Keratinocyte (primary cell): ENCODE data around the gene PAX8. TPM values are rescaled to one million over a fixed set of nuclear protein-coding genes. Genes with fewer than 3 reads are reported as not detected.

ENCODE experiments used
- DNase-seq: peaks from one replicate; pipeline ENCODE4 v3.0.0-alpha.2; 2011; ENCODE audit warnings: low read depth, missing footprints, low spot score
- FAIRE-seq: peaks from 2 replicates; lab custom pipeline; 2011; peaks lifted over from hg19 to GRCh38; lab: Jason Lieb, UNC
- H2AFZ ChIP-seq: 2 replicates; pipeline ENCODE4 v1.6.0; 2012; ENCODE audit warnings: low read length, control low read depth, inconsistent platforms; ENCODE audit not compliant: control insufficient read depth
- H3K27ac ChIP-seq: 2 replicates; pipeline ENCODE4 v1.5.1; 2011; ENCODE audit warnings: low read length; ENCODE audit not compliant: control insufficient read depth, insufficient read depth
- H3K27me3 ChIP-seq: 3 replicates; pipeline ENCODE4 v1.6.0; 2011; ENCODE audit warnings: low read length; ENCODE audit not compliant: control insufficient read depth, insufficient read depth; ENCODE audit errors: extremely low read depth
- H3K36me3 ChIP-seq, 2 experiments: 2 replicates in 1 of 2; 3 replicates in 1 of 2; pipeline ENCODE4 v1.5.1; 2011; ENCODE audit warnings: low read length in 2 of 2, mild to moderate bottlenecking in 1 of 2; ENCODE audit not compliant: control insufficient read depth in 2 of 2, insufficient read depth in 2 of 2; ENCODE audit errors: extremely low read depth in 1 of 2
- H3K4me1 ChIP-seq: 3 replicates; pipeline ENCODE4 v1.5.1; 2011; ENCODE audit warnings: low read length; ENCODE audit not compliant: control insufficient read depth, insufficient read depth; ENCODE audit errors: extremely low read depth
- H3K4me2 ChIP-seq: 3 replicates; pipeline ENCODE4 v1.6.0; 2011; ENCODE audit warnings: low read depth, low read length; ENCODE audit not compliant: control insufficient read depth, insufficient read depth; ENCODE audit errors: extremely low read depth
- H3K4me3 ChIP-seq, 3 experiments: fragments of 200-600 bp in 1 of 3; sonication (generic) in 1 of 3; 2 replicates in 2 of 3; 3 replicates in 1 of 3; pipeline ENCODE4 v1.5.1; 2011 to 2016; ENCODE audit warnings: low read length in 3 of 3, mild to moderate bottlenecking in 3 of 3, control low read depth in 2 of 3, inconsistent platforms in 1 of 3, low read depth in 1 of 3, mixed read lengths in 1 of 3, mixed run types in 1 of 3, moderate library complexity in 1 of 3; ENCODE audit not compliant: control insufficient read depth in 2 of 3, insufficient read depth in 2 of 3; ENCODE audit errors: extremely low read depth in 1 of 3
- H3K79me2 ChIP-seq: 2 replicates; pipeline ENCODE4 v1.6.0; 2012; ENCODE audit warnings: low read length; ENCODE audit not compliant: control insufficient read depth, insufficient read depth
- H3K9ac ChIP-seq: 3 replicates; pipeline ENCODE4 v1.6.0; 2011; ENCODE audit warnings: low read length; ENCODE audit not compliant: control insufficient read depth, insufficient read depth; ENCODE audit errors: extremely low read depth
- H3K9me1 ChIP-seq: 3 replicates; pipeline ENCODE4 v1.6.0; 2011; ENCODE audit warnings: low read length; ENCODE audit not compliant: control insufficient read depth, insufficient read depth; ENCODE audit errors: extremely low read depth
- H3K9me3 ChIP-seq: 2 replicates; pipeline ENCODE4 v1.5.1; 2012; ENCODE audit warnings: low read depth, low read length; ENCODE audit not compliant: control insufficient read depth
- H4K20me1 ChIP-seq: 3 replicates; pipeline ENCODE4 v1.6.0; 2011; ENCODE audit warnings: low read length; ENCODE audit not compliant: control insufficient read depth, insufficient read depth; ENCODE audit errors: extremely low read depth
- EZH2 ChIP-seq: IDR thresholded peaks from one replicate; pipeline ENCODE4 v1.6.1; 2012; ENCODE audit warnings: inconsistent platforms, mild to moderate bottlenecking, low read length, moderate library complexity
- dilution Hi-C: fragments of 300-500 bp; cut with MboI; formaldehyde crosslinking; loops from one replicate; pipeline ENCODE4 v1.7.0; 2020; ENCODE audit warnings: low sequenced_read_pairs; ENCODE audit not compliant: extremely low pct_ligation_motif_present
- polyA plus RNA-seq, 5 experiments: library from polyadenylated mRNA; depleted of rRNA in 3 of 5; stranded (reverse) in 3 of 5; stranded (forward) in 1 of 5; unstranded in 1 of 5; fragments of >200 nt; gene quantifications; 1 replicate in 1 of 5; 2 replicates in 3 of 5; 3 replicates in 1 of 5; pipeline versions ENCODE4 v1.2.1 to v1.2.3, GENCODE V29; 2011 to 2012; ENCODE audit warnings: missing spikeins in 2 of 5, low read depth in 1 of 5, low replicate concordance in 1 of 5
- TF ChIP-seq, protein P1 (sequence below), 3 experiments: IDR thresholded peaks in 1 of 3; conservative IDR thresholded peaks in 1 of 3; optimal IDR thresholded peaks in 1 of 3; 2 replicates in 2 of 3; 3 replicates in 1 of 3; pipeline versions ENCODE3 to v1.5.1; 2011; ENCODE audit warnings: low read length in 3 of 3, mild to moderate bottlenecking in 3 of 3, moderate library complexity in 2 of 3, control low read depth in 1 of 3, inconsistent platforms in 1 of 3; ENCODE audit not compliant: insufficient read depth in 2 of 3; ENCODE audit errors: extremely low read depth in 1 of 3

PAX8 gene
- polyA plus RNA-seq, 1 donor (not counting 4 experiments of a cell fraction or from before 2014, with no cell fraction given) = 3.4 TPM

DNA sequence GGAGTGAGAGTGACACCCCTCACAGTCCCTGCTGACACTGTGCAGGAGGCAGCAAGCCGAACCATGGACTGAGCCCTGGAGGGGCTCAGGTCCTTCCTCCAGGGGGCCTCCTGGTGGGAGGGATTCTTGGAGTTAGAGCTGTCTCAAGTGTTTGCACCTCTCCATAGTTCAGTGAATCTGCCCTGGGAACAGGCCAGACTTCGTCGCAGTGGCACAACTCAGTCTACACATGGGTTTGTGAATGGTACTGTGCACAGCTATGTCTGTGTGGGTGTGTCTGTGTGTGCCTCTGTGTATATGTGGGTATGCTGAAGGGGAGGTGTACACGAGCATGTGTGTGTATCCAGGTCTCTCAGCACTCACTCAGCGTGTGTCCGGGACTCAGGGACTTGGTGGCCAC is 36.4 kb downstream of the PAX8 start:
- dilution Hi-C loops = no loop called here
- FAIRE-seq (no peak), DNase-seq (no peak)
- H3K36me3 ChIP-seq = no peaks in the 10 kb centered on the region
- TF ChIP-seq, protein P1, sequence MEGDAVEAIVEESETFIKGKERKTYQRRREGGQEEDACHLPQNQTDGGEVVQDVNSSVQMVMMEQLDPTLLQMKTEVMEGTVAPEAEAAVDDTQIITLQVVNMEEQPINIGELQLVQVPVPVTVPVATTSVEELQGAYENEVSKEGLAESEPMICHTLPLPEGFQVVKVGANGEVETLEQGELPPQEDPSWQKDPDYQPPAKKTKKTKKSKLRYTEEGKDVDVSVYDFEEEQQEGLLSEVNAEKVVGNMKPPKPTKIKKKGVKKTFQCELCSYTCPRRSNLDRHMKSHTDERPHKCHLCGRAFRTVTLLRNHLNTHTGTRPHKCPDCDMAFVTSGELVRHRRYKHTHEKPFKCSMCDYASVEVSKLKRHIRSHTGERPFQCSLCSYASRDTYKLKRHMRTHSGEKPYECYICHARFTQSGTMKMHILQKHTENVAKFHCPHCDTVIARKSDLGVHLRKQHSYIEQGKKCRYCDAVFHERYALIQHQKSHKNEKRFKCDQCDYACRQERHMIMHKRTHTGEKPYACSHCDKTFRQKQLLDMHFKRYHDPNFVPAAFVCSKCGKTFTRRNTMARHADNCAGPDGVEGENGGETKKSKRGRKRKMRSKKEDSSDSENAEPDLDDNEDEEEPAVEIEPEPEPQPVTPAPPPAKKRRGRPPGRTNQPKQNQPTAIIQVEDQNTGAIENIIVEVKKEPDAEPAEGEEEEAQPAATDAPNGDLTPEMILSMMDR (optimal IDR thresholded peaks at IDR 0.05 in 1 of 3, IDR thresholded peaks at IDR 0.05 in 1 of 3, conservative IDR thresholded peaks at IDR 0.05 in 1 of 3; ENCODE audit: extremely low read depth in 1 of 3, insufficient read depth in 2 of 3, low read length in 3 of 3) = no peak
- no peak for TF ChIP-seq EZH2
- H3K9ac ChIP-seq = no peak overlapping the region
- H3K27ac ChIP-seq = peak overlapping the region; percentile 97
- no peaks in the 10 kb centered on the region for H4K20me1 ChIP-seq
- H3K4me3 ChIP-seq = no peak overlapping the region
- H3K4me1 ChIP-seq = peaks cover 39% of the 10 kb centered on the region
- no peaks in the 10 kb centered on the region for H3K9me3 ChIP-seq
- H3K27me3 ChIP-seq = no peaks in the 10 kb centered on the region
- no peak overlapping the region for H3K4me2 ChIP-seq
- peaks cover 7% of the 10 kb centered on the region for H3K79me2 ChIP-seq
- H2AFZ ChIP-seq = no peak overlapping the region
- H3K9me1 ChIP-seq = no peaks in the 10 kb centered on the region

DNA sequence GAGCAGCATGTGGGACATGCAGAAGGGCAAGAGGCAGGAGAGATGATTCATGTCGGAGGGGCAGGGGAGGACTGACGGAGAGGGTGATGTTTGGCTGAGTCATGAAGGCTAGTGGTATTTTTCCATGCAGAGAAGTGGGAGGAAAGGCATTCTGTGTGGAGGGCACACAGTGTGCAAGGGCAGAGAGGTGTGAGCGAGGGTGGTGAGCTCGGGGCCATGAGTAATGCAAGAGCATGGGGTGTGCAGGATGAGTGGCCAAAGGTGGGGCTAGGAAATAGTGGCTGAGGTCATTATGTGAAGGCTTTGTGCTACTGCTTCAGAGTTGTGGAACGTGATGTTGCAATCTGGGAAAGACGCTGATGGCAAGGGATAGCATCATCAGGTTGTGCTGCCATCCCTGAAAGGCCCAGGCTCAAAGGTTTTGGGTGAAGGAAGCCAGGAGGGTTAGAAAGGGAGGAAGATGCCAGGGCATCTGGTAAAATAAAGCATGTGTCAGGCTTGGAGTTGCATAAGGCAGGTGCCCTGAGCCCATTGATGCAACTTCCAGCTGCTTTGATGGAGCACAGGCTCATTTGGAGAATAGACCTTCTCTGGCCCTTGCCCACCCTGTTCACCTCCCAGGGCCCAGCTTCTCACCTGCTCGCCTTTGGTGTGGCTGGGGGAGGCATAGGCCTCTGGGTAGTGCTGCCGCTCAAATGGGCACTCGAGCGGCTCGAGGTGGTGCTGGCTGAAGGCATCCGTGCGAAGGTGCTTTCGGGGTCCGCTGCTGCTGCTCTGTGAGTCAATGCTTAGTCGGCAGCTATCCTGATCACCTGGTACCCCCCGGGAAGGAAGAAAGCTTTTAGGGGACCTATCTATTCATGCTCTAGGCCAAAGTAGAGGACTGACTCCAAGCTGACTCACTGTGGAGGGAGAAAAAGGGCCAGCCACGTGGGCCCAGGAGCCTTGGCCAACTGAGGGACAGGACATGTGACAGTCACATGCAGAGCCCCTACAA is 37.5 kb downstream of the PAX8 start:
- Histone ChIP-seq H3K9ac (peak overlapping the region; percentile 71), H3K4me1 (peaks cover 38% of the 10 kb centered on the region), H3K9me3 (no peaks in the 10 kb centered on the region), H3K27me3 (no peaks in the 10 kb centered on the region), H2AFZ (no peak overlapping the region), H3K9me1 (no peaks in the 10 kb centered on the region), H4K20me1 (no peaks in the 10 kb centered on the region), H3K4me3 (peak overlapping the region in 2 of 3 experiments; percentile 32 to 33), H3K79me2 (peaks cover 15% of the 10 kb centered on the region), H3K36me3 (no peaks in the 10 kb centered on the region), H3K4me2 (peak overlapping the region; percentile 83), H3K27ac (peak overlapping the region; percentile 97)
- DNase-seq (peak; percentile 100), FAIRE-seq (peak; percentile 100)
- dilution Hi-C loops = no loop called here
- TF ChIP-seq EZH2 = no peak
- TF ChIP-seq, protein P1 (optimal IDR thresholded peaks at IDR 0.05 in 1 of 3, IDR thresholded peaks at IDR 0.05 in 1 of 3, conservative IDR thresholded peaks at IDR 0.05 in 1 of 3; ENCODE audit: extremely low read depth in 1 of 3, insufficient read depth in 2 of 3, low read length in 3 of 3) = no peak
